Ishikawa (cell line): ENCODE measurements around the gene DNAJC17.

Source experiments
- CEBPB ChIP-seq: IDR thresholded peaks from 2 replicates; pipeline ENCODE4 v1.6.1; 2012
- CREB1 ChIP-seq: IDR thresholded peaks from 2 replicates; pipeline ENCODE4 v1.6.1; 2012; ENCODE audit warnings: low read depth
- EGR1 ChIP-seq: IDR thresholded peaks from 2 replicates; pipeline ENCODE4 v1.6.1; 2012
- EP300 ChIP-seq: IDR thresholded peaks from 2 replicates; pipeline ENCODE4 v1.6.1; 2012; ENCODE audit warnings: borderline replicate concordance
- FOXM1 ChIP-seq: IDR thresholded peaks from 2 replicates; pipeline ENCODE4 v1.6.1; 2012; ENCODE audit warnings: low read depth, borderline replicate concordance
- RAD21 ChIP-seq: IDR thresholded peaks from 2 replicates; pipeline ENCODE4 v1.6.1; 2012; ENCODE audit warnings: low read depth
- TAF1 ChIP-seq: IDR thresholded peaks from 2 replicates; pipeline ENCODE4 v1.6.1; 2012; ENCODE audit warnings: low read depth, mild to moderate bottlenecking
- TEAD4 ChIP-seq: IDR thresholded peaks from 2 replicates; pipeline ENCODE4 v1.6.1; 2012
- YY1 ChIP-seq: IDR thresholded peaks from 2 replicates; pipeline ENCODE4 v1.6.1; 2012; ENCODE audit warnings: low read depth
- TF ChIP-seq, protein P1 (sequence below): IDR thresholded peaks from 2 replicates; pipeline ENCODE4 v1.6.1; 2012; ENCODE audit warnings: low read depth, mild to moderate bottlenecking
- TF ChIP-seq, protein P2 (sequence below): IDR thresholded peaks from 2 replicates; pipeline ENCODE4 v1.6.1; 2012

- TF ChIP-seq FOXM1 (no peak), CEBPB (no peak), RAD21 (no peak), YY1 (no peak), TEAD4 (no peak), CREB1 (no peak), TAF1 (no peak), EP300 (no peak), EGR1 (no peak)
- TF ChIP-seq, protein P1, sequence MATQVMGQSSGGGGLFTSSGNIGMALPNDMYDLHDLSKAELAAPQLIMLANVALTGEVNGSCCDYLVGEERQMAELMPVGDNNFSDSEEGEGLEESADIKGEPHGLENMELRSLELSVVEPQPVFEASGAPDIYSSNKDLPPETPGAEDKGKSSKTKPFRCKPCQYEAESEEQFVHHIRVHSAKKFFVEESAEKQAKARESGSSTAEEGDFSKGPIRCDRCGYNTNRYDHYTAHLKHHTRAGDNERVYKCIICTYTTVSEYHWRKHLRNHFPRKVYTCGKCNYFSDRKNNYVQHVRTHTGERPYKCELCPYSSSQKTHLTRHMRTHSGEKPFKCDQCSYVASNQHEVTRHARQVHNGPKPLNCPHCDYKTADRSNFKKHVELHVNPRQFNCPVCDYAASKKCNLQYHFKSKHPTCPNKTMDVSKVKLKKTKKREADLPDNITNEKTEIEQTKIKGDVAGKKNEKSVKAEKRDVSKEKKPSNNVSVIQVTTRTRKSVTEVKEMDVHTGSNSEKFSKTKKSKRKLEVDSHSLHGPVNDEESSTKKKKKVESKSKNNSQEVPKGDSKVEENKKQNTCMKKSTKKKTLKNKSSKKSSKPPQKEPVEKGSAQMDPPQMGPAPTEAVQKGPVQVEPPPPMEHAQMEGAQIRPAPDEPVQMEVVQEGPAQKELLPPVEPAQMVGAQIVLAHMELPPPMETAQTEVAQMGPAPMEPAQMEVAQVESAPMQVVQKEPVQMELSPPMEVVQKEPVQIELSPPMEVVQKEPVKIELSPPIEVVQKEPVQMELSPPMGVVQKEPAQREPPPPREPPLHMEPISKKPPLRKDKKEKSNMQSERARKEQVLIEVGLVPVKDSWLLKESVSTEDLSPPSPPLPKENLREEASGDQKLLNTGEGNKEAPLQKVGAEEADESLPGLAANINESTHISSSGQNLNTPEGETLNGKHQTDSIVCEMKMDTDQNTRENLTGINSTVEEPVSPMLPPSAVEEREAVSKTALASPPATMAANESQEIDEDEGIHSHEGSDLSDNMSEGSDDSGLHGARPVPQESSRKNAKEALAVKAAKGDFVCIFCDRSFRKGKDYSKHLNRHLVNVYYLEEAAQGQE, result no peak
- TF ChIP-seq, protein P2, sequence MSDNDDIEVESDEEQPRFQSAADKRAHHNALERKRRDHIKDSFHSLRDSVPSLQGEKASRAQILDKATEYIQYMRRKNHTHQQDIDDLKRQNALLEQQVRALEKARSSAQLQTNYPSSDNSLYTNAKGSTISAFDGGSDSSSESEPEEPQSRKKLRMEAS, result no peak
Observed at GRCh38 chr15:40731034-40731433, 76.2 kb downstream of the DNAJC17 start.
